Fibroblast of lung (primary cell): Measurements from ENCODE around the gene ENOX1.

ENCODE experiments used
- EZH2 ChIP-seq: IDR thresholded peaks from 2 replicates; pipeline ENCODE4 v1.5.1; 2012; ENCODE audit warnings: low read length, control low read depth, mild to moderate bottlenecking; ENCODE audit errors: missing control alignments
- TF ChIP-seq, protein P1 (sequence below), 2 donors: IDR thresholded peaks in 1 of 2; conservative IDR thresholded peaks in 1 of 2; 1 replicate in 1 of 2; 2 replicates in 1 of 2; pipeline ENCODE4 v1.5.1; 2011 to 2012; ENCODE audit warnings: low read length in 2 of 2, control low read depth in 1 of 2, inconsistent platforms in 1 of 2, low read depth in 1 of 2, mild to moderate bottlenecking in 1 of 2

GRCh38 chr13:43544011-43544410 is 242.8 kb downstream of the ENOX1 start:
- TF ChIP-seq, protein P1, sequence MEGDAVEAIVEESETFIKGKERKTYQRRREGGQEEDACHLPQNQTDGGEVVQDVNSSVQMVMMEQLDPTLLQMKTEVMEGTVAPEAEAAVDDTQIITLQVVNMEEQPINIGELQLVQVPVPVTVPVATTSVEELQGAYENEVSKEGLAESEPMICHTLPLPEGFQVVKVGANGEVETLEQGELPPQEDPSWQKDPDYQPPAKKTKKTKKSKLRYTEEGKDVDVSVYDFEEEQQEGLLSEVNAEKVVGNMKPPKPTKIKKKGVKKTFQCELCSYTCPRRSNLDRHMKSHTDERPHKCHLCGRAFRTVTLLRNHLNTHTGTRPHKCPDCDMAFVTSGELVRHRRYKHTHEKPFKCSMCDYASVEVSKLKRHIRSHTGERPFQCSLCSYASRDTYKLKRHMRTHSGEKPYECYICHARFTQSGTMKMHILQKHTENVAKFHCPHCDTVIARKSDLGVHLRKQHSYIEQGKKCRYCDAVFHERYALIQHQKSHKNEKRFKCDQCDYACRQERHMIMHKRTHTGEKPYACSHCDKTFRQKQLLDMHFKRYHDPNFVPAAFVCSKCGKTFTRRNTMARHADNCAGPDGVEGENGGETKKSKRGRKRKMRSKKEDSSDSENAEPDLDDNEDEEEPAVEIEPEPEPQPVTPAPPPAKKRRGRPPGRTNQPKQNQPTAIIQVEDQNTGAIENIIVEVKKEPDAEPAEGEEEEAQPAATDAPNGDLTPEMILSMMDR (conservative IDR thresholded peaks at IDR 0.05 in 1 of 2, IDR thresholded peaks at IDR 0.05 in 1 of 2; ENCODE audit: low read depth in 1 of 2, low read length in 2 of 2): no peak
- no peak for TF ChIP-seq EZH2
